Endothelial cell of umbilical vein (primary cell): ENCODE data around the gene SPCS1. TPM values are rescaled to one million over a fixed set of nuclear protein-coding genes. Genes with fewer than 3 reads are reported as not detected.
A peak's percentile ranks its signal among the peaks of the same experiment; 100 is the strongest.

Experiments
- BruUV-seq: library from RNA; stranded (reverse); fragments of 400-500 nt; replicated peaks from 2 replicates; lab custom pipeline; 2021; lab: Mats Ljungman, UMichigan
- CTCF ChIA-PET: fragments of 300-600, 350-600 bp; sonication (Branson Sonifier 250); formaldehyde crosslinking; loops from one replicate; lab custom pipeline; 2021; ENCODE audit warnings: antibody characterized with exemption, inconsistent platforms; lab: Charles Lee
- POLR2A ChIA-PET: fragments of 300-600, 350-600 bp; sonication (Branson Sonifier 250); formaldehyde crosslinking; loops from one replicate; lab custom pipeline; 2021; ENCODE audit warnings: antibody characterized with exemption, inconsistent platforms; lab: Charles Lee
- DNase-seq: peaks from one replicate; pipeline ENCODE4 v3.0.0-alpha.2; 2011; ENCODE audit warnings: low read depth, low spot score
- FAIRE-seq: peaks from 2 replicates; lab custom pipeline; 2011; peaks lifted over from hg19 to GRCh38; lab: Jason Lieb, UNC
- H2AFZ ChIP-seq: 2 replicates; pipeline ENCODE4 v1.6.0; 2012; ENCODE audit warnings: low read depth, low read length, control low read depth, inconsistent platforms
- H3K27ac ChIP-seq: 2 replicates; pipeline ENCODE4 v1.5.1; 2011; ENCODE audit warnings: low read depth, mild to moderate bottlenecking, control low read depth, low read length, moderate library complexity; ENCODE audit not compliant: insufficient read depth
- H3K27me3 ChIP-seq, 2 experiments: 2 replicates each; pipeline versions ENCODE4 v1.6.0 to v1.6.1; 2011; ENCODE audit warnings: low read length in 2 of 2, mixed read lengths in 1 of 2; ENCODE audit not compliant: control insufficient read depth in 2 of 2, insufficient read depth in 2 of 2
- H3K36me3 ChIP-seq, 2 experiments: 2 replicates in 1 of 2; 3 replicates in 1 of 2; pipeline ENCODE4 v1.5.1; 2011; ENCODE audit warnings: low read length in 2 of 2, mild to moderate bottlenecking in 1 of 2, moderate library complexity in 1 of 2; ENCODE audit not compliant: control insufficient read depth in 2 of 2, insufficient read depth in 2 of 2; ENCODE audit errors: extremely low read depth in 1 of 2
- H3K4me1 ChIP-seq: 3 replicates; pipeline ENCODE4 v1.5.1; 2011; ENCODE audit warnings: mild to moderate bottlenecking, low read length; ENCODE audit not compliant: control insufficient read depth, insufficient read depth; ENCODE audit errors: extremely low read depth
- H3K4me2 ChIP-seq: 2 replicates; pipeline ENCODE4 v1.6.1; 2011; ENCODE audit warnings: low read length, control low read depth, mixed read lengths; ENCODE audit not compliant: insufficient read depth
- H3K4me3 ChIP-seq, 3 experiments: fragments of 200-600 bp in 1 of 3; sonication (generic), shearing (Covaris generic) in 1 of 3; replicated peaks in 1 of 3; 2 replicates each; pipeline ENCODE4 v1.5.1; 2011 to 2016; ENCODE audit warnings: control low read depth in 3 of 3, low read length in 3 of 3, mild to moderate bottlenecking in 2 of 3, inconsistent platforms in 1 of 3, low read depth in 1 of 3, moderate library complexity in 1 of 3; ENCODE audit not compliant: insufficient read depth in 1 of 3
- H3K79me2 ChIP-seq: 2 replicates; pipeline ENCODE4 v1.6.0; 2012; ENCODE audit warnings: low read length, inconsistent platforms; ENCODE audit not compliant: control insufficient read depth, insufficient read depth
- H3K9ac ChIP-seq: replicated peaks from 2 replicates; pipeline ENCODE3; 2011; ENCODE audit warnings: low read length, control low read depth; ENCODE audit not compliant: insufficient read depth; ENCODE audit errors: extremely low read depth
- H3K9me1 ChIP-seq: replicated peaks from 3 replicates; pipeline ENCODE4 v1.6.0; 2011; ENCODE audit warnings: mild to moderate bottlenecking, low read length; ENCODE audit not compliant: control insufficient read depth, insufficient read depth; ENCODE audit errors: extremely low read depth
- H3K9me3 ChIP-seq: replicated peaks from 2 replicates; pipeline ENCODE4 v1.5.1; 2012; ENCODE audit warnings: low read length, inconsistent platforms; ENCODE audit not compliant: control insufficient read depth, insufficient read depth
- H4K20me1 ChIP-seq: replicated peaks from 2 replicates; pipeline ENCODE3; 2011; ENCODE audit warnings: mild to moderate bottlenecking, low read length; ENCODE audit not compliant: control insufficient read depth, insufficient read depth; ENCODE audit errors: extremely low read depth
- FOS ChIP-seq: IDR thresholded peaks from 2 replicates; pipeline ENCODE4 v1.6.1; 2011; ENCODE audit warnings: mild to moderate bottlenecking, low read length, moderate library complexity, borderline replicate concordance; ENCODE audit not compliant: insufficient read depth
- JUN ChIP-seq: IDR thresholded peaks from 2 replicates; pipeline ENCODE4 v1.6.1; 2011; ENCODE audit warnings: borderline replicate concordance, low read depth; ENCODE audit not compliant: insufficient read length, insufficient read depth
- MAX ChIP-seq: IDR thresholded peaks from 2 replicates; pipeline ENCODE4 v1.6.1; 2011; ENCODE audit not compliant: insufficient read depth, insufficient read length
- dilution Hi-C: fragments of 300-500 bp; cut with MboI; formaldehyde crosslinking; loops from one replicate; pipeline ENCODE4 v1.15.0; 2019; ENCODE audit warnings: low sequenced_read_pairs; ENCODE audit not compliant: extremely low pct_ligation_motif_present
- intact Hi-C: fragments of 100-400 bp; cut with micrococcal nuclease; formaldehyde crosslinking; loops from one replicate; pipeline ENCODE4 v1.10.0; 2022
- polyA plus RNA-seq, 4 experiments: library from polyadenylated mRNA; depleted of rRNA in 3 of 4; stranded (reverse) in 3 of 4; unstranded in 1 of 4; fragments of >200 nt; gene quantifications; 2 replicates each; pipeline versions ENCODE4 v1.2.1 to v1.2.3, GENCODE V29; 2011 to 2012; ENCODE audit warnings: missing spikeins in 1 of 4
- total RNA-seq: library from RNA; stranded (reverse); gene quantifications from 2 replicates; pipeline ENCODE4 v1.2.3, GENCODE V29; 2021

Gene SPCS1
- total and polyA plus RNA-seq, 2 donors (not counting 3 experiments of a cell fraction or from before 2014, with no cell fraction given) = 100 to 240 TPM

GRCh38 chr3:52705438-52705687 lies 543 bp upstream of the SPCS1 start:
- ChIA-PET CTCF (interaction anchor here (1.2 kb wide), 1 partner anchor 13 kb away, joined by 3 read pairs; no protein-coding TSS in a partner anchor), POLR2A (interaction anchor here (0.6 to 1.2 kb wide), 2 partner anchors 10 to 35 kb away, joined by 3 to 4 read pairs; no protein-coding TSS in a partner anchor)
- no peaks in the 10 kb centered on the region for H3K9me3 ChIP-seq
- H3K36me3 ChIP-seq = peaks cover 0 to 10% of the 10 kb centered on the region in 2 experiments
- no peak for TF ChIP-seq MAX
- TF ChIP-seq JUN = no peak
- H3K9ac ChIP-seq = peak overlapping the region; percentile 90
- peaks cover 44% of the 10 kb centered on the region for H3K79me2 ChIP-seq
- dilution Hi-C loops (no loop called here), intact Hi-C loops (loop anchor here (2.0 kb wide), 1 partner anchor 19 kb away; the partner anchor contains the start of gene GNL3)
- no peaks in the 10 kb centered on the region for H3K27me3 ChIP-seq
- peak overlapping the region; percentile 57 for H3K27ac ChIP-seq
- peak overlapping the region; percentile 62 to 94 (median 92) for H3K4me3 ChIP-seq
- H3K4me2 ChIP-seq = peak overlapping the region; percentile 89
- H3K9me1 ChIP-seq = no peaks in the 10 kb centered on the region
- peaks cover 17% of the 10 kb centered on the region for H3K4me1 ChIP-seq
- peak overlapping the region; percentile 100 for H2AFZ ChIP-seq
- BruUV-seq = no TSS peak
- no peak for FAIRE-seq
- DNase-seq = no peak
- H4K20me1 ChIP-seq = no peaks in the 10 kb centered on the region

GRCh38 chr3:52707585-52707984 lies 1.7 kb downstream of the SPCS1 start:
- Histone ChIP-seq H3K27ac (no peak overlapping the region), H2AFZ (no peak overlapping the region), H3K9me3 (no peaks in the 10 kb centered on the region), H3K36me3 (peaks cover 1 to 10% of the 10 kb centered on the region in 2 experiments), H3K9me1 (no peaks in the 10 kb centered on the region), H3K4me3 (peak overlapping the region in 1 of 3 experiments; percentile 94), H3K27me3 (no peaks in the 10 kb centered on the region), H3K4me2 (peak overlapping the region; percentile 89), H3K4me1 (peaks cover 17% of the 10 kb centered on the region), H3K9ac (no peak overlapping the region), H4K20me1 (no peaks in the 10 kb centered on the region), H3K79me2 (peaks cover 37% of the 10 kb centered on the region)
- DNase-seq (no peak), FAIRE-seq (no peak)
- dilution Hi-C loops = no loop called here
- intact Hi-C loops = no loop called here
- TF ChIP-seq JUN (no peak), FOS (no peak)
- ChIA-PET POLR2A (no interaction called here), CTCF (interaction anchor here (1.5 to 1.6 kb wide), 2 partner anchors 224 to 227 kb away, joined by 3 to 5 read pairs; no protein-coding TSS in a partner anchor)
- no TSS peak for BruUV-seq
